Fibroblast of the aortic adventitia (primary cell): Measurements from ENCODE around the gene MAPK10. TPM values are rescaled to one million over a fixed set of nuclear protein-coding genes. Genes with fewer than 3 reads are reported as not detected.

Source experiments
- DNase-seq: peaks from one replicate; pipeline ENCODE4 v3.0.0-alpha.2; 2010; ENCODE audit warnings: low read depth
- H3K4me3 ChIP-seq: 2 replicates; pipeline ENCODE4 v1.5.1; 2011; ENCODE audit warnings: low read depth, mild to moderate bottlenecking, control low read depth, low read length, moderate library complexity
- CTCF ChIP-seq: IDR thresholded peaks from 2 replicates; pipeline ENCODE4 v1.5.1; 2011; ENCODE audit warnings: mild to moderate bottlenecking, low read length, control low read depth, inconsistent platforms; ENCODE audit not compliant: insufficient read depth
- total RNA-seq: library from RNA; depleted of rRNA; stranded (reverse); fragments of >200 nt; gene quantifications from 2 replicates; pipeline ENCODE4 v1.2.3, GENCODE V29; 2012; ENCODE audit warnings: low replicate concordance

MAPK10 gene
- total RNA-seq, 1 donor: 69.6 TPM

GRCh38 chr4:85964298-85964697, 395.6 kb downstream of the MAPK10 start:
- no peak for DNase-seq
- TF ChIP-seq CTCF: no peak

GRCh38 chr4:85963231-85963630, 396.6 kb downstream of the MAPK10 start:
- no peak for DNase-seq
- H3K4me3 ChIP-seq: no peak overlapping the region
- no peak for TF ChIP-seq CTCF

More at GRCh38 chr4:85964298-85964697, 395.6 kb downstream of the MAPK10 start:
- no peak overlapping the region for H3K4me3 ChIP-seq

GRCh38 chr4:85961887-85962286, 398.0 kb downstream of the MAPK10 start:
- no peak overlapping the region for H3K4me3 ChIP-seq
- DNase-seq: no peak
- no peak for TF ChIP-seq CTCF

GRCh38 chr4:85956293-85956945, 403.4 kb downstream of the MAPK10 start:
- H3K4me3 ChIP-seq: no peak overlapping the region
- no peak for DNase-seq
- no peak for TF ChIP-seq CTCF

GRCh38 chr4:85955620-85956292, 404.1 kb downstream of the MAPK10 start:
- DNase-seq: no peak
- no peak for TF ChIP-seq CTCF
- H3K4me3 ChIP-seq: no peak overlapping the region

GRCh38 chr4:85953651-85954018, 406.2 kb downstream of the MAPK10 start:
- TF ChIP-seq CTCF: no peak
- DNase-seq: peak; percentile 35
- no peak overlapping the region for H3K4me3 ChIP-seq
